GM13977 (cell line): ENCODE measurements around the gene CACNA1C.
A peak's percentile ranks its signal among the peaks of the same experiment; 100 is the strongest.
"Not testable (repeated sequence)": the region's sequence is repeated elsewhere in the genome, so short reads cannot be mapped to it uniquely, and the experiment has no call there.

ENCODE experiments used
- DNase-seq: peaks from one replicate; pipeline ENCODE4 v3.0.0; 2012; ENCODE audit warnings: low spot score
- in situ Hi-C: fragments of 300-500 bp; cut with MboI; formaldehyde crosslinking; loops from one replicate; pipeline ENCODE4 v1.12.0; 2022; ENCODE audit warnings: low sequenced_read_pairs, low pct_unique_long_range_greater_than_20kb, mixed read lengths, inconsistent platforms; ENCODE audit not compliant: unreplicated experiment
- TF ChIP-seq, protein P1 (sequence below): IDR thresholded peaks from 2 replicates; pipeline ENCODE4 v1.5.1; 2012; ENCODE audit warnings: mild to moderate bottlenecking, control low read depth; ENCODE audit not compliant: insufficient read depth; ENCODE audit errors: extremely low read depth, missing control alignments

Gene CACNA1C

GRCh38 chr12:2739069-2739468, 686.3 kb downstream of the CACNA1C start:
- TF ChIP-seq, protein P1, sequence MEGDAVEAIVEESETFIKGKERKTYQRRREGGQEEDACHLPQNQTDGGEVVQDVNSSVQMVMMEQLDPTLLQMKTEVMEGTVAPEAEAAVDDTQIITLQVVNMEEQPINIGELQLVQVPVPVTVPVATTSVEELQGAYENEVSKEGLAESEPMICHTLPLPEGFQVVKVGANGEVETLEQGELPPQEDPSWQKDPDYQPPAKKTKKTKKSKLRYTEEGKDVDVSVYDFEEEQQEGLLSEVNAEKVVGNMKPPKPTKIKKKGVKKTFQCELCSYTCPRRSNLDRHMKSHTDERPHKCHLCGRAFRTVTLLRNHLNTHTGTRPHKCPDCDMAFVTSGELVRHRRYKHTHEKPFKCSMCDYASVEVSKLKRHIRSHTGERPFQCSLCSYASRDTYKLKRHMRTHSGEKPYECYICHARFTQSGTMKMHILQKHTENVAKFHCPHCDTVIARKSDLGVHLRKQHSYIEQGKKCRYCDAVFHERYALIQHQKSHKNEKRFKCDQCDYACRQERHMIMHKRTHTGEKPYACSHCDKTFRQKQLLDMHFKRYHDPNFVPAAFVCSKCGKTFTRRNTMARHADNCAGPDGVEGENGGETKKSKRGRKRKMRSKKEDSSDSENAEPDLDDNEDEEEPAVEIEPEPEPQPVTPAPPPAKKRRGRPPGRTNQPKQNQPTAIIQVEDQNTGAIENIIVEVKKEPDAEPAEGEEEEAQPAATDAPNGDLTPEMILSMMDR: no peak
- no peak for DNase-seq
- in situ Hi-C loops: no loop called here

DNA sequence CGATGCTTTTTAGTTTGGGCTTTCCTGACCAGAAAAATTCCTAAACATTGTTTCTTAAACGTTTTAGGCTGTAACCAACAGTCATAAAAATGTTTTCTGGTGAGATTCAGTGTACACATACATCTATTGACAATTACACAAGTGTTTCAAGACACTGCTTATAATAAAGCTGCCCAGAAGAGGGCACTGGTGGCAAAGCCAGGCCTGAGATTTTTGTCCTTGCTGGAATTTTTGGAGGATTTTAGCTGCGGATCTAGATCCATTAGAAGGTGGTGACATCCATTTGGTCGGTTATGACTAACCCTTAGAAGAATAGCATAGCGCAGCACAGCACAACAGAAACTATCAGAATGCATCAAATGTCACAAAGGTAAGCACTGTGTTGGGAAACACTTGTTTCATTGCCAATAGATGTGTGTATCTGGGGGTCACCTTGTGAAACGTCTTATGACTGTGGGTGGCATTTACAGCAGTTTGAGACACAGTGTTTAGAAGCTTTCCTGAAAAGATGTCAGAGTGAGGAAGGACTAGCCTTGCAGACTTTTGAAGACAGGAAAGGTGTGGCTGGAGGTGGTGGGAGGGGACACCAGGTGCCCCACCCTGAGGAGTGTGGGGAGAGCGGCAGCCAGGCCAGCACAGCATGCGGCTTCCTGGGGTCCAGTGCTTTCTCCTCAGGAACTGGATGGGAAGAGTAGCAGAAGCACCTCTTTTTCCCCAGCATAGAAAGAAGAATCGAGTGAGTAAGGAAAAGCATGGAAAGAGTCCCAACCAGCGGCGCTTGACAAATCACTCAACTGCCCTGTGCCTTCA, 687.2 kb downstream of the CACNA1C start:
- DNase-seq: no peak
- in situ Hi-C loops: no loop called here
- TF ChIP-seq, protein P1: peak; percentile 31

GRCh38 chr12:2742037-2742436, 689.2 kb downstream of the CACNA1C start:
- in situ Hi-C loops, DNase-seq: not testable (repeated sequence)

DNA sequence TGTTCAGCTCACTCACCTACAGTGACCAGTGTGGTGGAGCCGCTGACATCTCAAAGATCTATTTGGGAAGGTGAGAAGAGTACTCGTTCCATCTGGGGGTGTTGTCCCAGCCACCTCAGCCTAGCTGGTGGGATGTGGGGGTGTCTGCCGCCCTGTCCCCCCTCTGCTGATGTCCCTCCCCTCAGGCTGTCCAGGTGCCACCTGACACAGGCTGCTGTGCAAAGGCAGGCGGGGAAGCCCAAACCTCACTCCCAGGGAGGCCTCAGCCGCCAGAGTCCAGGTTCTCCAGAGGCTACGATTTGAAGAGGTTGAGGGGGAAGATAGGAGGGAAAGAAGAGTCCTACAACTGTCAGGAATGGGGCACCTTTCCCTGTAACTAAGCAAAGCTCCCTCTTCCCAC, 690.7 kb downstream of the CACNA1C start:
- DNase-seq: no peak
- in situ Hi-C loops: no loop called here
- TF ChIP-seq, protein P1: no peak

DNA sequence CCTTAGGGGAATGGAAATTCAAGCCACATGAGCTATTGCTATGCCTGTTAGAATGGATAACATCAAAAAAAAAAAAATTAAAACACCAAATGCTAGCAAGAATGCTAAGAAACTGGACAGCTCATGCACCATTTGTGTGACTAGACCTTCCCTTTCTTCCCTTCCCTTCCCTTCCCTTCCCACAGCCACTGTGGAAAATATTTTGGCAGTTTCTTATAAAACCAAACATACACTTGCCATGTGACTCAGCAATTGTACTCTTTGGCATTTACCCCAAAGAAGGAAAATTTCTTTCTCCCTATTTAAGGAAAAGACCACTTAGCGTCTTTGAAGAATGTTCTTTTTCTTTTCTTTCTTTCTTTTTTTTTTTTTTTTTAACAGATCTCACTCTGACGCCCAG, 692.9 kb downstream of the CACNA1C start:
- TF ChIP-seq, protein P1: no peak
- in situ Hi-C loops: no loop called here
- no peak for DNase-seq
